Glutamatergic neuron (in vitro differentiated cells): ENCODE measurements around the gene ACOT4. TPM values are rescaled to one million over a fixed set of nuclear protein-coding genes. Genes with fewer than 3 reads are reported as not detected.
"Not testable (repeated sequence)": the region's sequence is repeated elsewhere in the genome, so short reads cannot be mapped to it uniquely, and the experiment has no call there.

Experiments used
- DNase-seq: peaks from one replicate; pipeline ENCODE4 v3.0.0; 2022
- H3K27ac Mint-ChIP-seq: one replicate; pipeline ENCODE4 v1.8.0; 2020; ENCODE audit warnings: mild to moderate bottlenecking, mixed read lengths, inconsistent platforms; ENCODE audit not compliant: unreplicated experiment
- H3K27me3 Mint-ChIP-seq: one replicate; pipeline ENCODE4 v1.8.0; 2020; ENCODE audit warnings: mild to moderate bottlenecking, moderate library complexity, mixed read lengths, inconsistent platforms; ENCODE audit not compliant: unreplicated experiment
- H3K36me3 Mint-ChIP-seq: one replicate; pipeline ENCODE4 v1.8.0; 2020; ENCODE audit warnings: mild to moderate bottlenecking, mixed read lengths, inconsistent platforms; ENCODE audit not compliant: unreplicated experiment
- H3K4me1 Mint-ChIP-seq: one replicate; pipeline ENCODE4 v1.8.0; 2020; ENCODE audit warnings: mild to moderate bottlenecking, low read depth, mixed read lengths, inconsistent platforms; ENCODE audit not compliant: unreplicated experiment
- H3K4me3 Mint-ChIP-seq: one replicate; pipeline ENCODE4 v1.8.0; 2020; ENCODE audit warnings: mild to moderate bottlenecking, mixed read lengths, inconsistent platforms; ENCODE audit not compliant: unreplicated experiment
- H3K9me3 Mint-ChIP-seq: one replicate; pipeline ENCODE4 v1.8.0; 2020; ENCODE audit warnings: mild to moderate bottlenecking, moderate library complexity, mixed read lengths, inconsistent platforms; ENCODE audit not compliant: unreplicated experiment
- CTCF ChIP-seq: fragments of 200-600 bp; sonication (generic); IDR thresholded peaks from one replicate; pipeline ENCODE4 v1.5.0; 2021; ENCODE audit not compliant: partially characterized antibody, unreplicated experiment
- total RNA-seq: library from RNA; stranded (reverse); fragmentation: NEBNext Ultra II Directional; extraction: Animal tissue kit (Norgen Biotek cat#: 25700); gene quantifications from one replicate; pipeline ENCODE4 v1.2.1, GENCODE V29; 2021; ENCODE audit not compliant: unreplicated experiment

Gene ACOT4
- total RNA-seq, 1 donor from 2014 or later, result not detected

GRCh38 chr14:73566431-73566830, 25.2 kb upstream of the ACOT4 start:
- not testable (repeated sequence) for DNase-seq, H3K4me1 Mint-ChIP-seq, H3K27ac Mint-ChIP-seq, H3K27me3 Mint-ChIP-seq, H3K4me3 Mint-ChIP-seq, H3K9me3 Mint-ChIP-seq
- peaks cover 10% of the 10 kb centered on the region for H3K36me3 Mint-ChIP-seq

GRCh38 chr14:73566935-73567334, 24.7 kb upstream of the ACOT4 start:
- H3K4me3 Mint-ChIP-seq, H3K27ac Mint-ChIP-seq, H3K9me3 Mint-ChIP-seq, DNase-seq, H3K4me1 Mint-ChIP-seq, H3K27me3 Mint-ChIP-seq: not testable (repeated sequence)
- peaks cover 10% of the 10 kb centered on the region for H3K36me3 Mint-ChIP-seq

- Mint-ChIP-seq H3K27me3 (no peaks in the 10 kb centered on the region), H3K4me3 (no peak overlapping the region)
Measured at GRCh38 chr14:73567358-73567757, 24.3 kb upstream of the ACOT4 start.

GRCh38 chr14:73567951-73568885, 23.5 kb upstream of the ACOT4 start:
- peaks cover 5% of the 10 kb centered on the region for H3K36me3 Mint-ChIP-seq
- H3K9me3 Mint-ChIP-seq, result peaks cover 5% of the 10 kb centered on the region
- no peak overlapping the region for H3K27ac Mint-ChIP-seq
- no peaks in the 10 kb centered on the region for H3K4me1 Mint-ChIP-seq
- TF ChIP-seq CTCF, result no peak
- no peak for DNase-seq
- no peaks in the 10 kb centered on the region for H3K27me3 Mint-ChIP-seq
- peak overlapping the region; percentile 89 for H3K4me3 Mint-ChIP-seq

More at GRCh38 chr14:73567358-73567757, 24.3 kb upstream of the ACOT4 start:
- DNase-seq, result no peak
- Mint-ChIP-seq H3K9me3 (peaks cover 7% of the 10 kb centered on the region), H3K27ac (no peak overlapping the region), H3K36me3 (peaks cover 10% of the 10 kb centered on the region), H3K4me1 (no peaks in the 10 kb centered on the region)
- no peak for TF ChIP-seq CTCF

- H3K36me3 Mint-ChIP-seq, H3K27me3 Mint-ChIP-seq, H3K4me1 Mint-ChIP-seq, DNase-seq, H3K9me3 Mint-ChIP-seq: not testable (repeated sequence)
- H3K4me3 Mint-ChIP-seq, result peak overlapping the region; percentile 89
- H3K27ac Mint-ChIP-seq, result peak overlapping the region; percentile 84
Measured at GRCh38 chr14:73568886-73569184, 22.8 kb upstream of the ACOT4 start.

GRCh38 chr14:73569185-73569958, 22.3 kb upstream of the ACOT4 start, which contains the start of gene ACOT2:
Gene ACOT2, plus strand, starts transcription at chr14:73569213. Its CDS starts 28 bp downstream, at chr14:73569241.
- H3K9me3 Mint-ChIP-seq, H3K4me1 Mint-ChIP-seq, H3K36me3 Mint-ChIP-seq: not testable (repeated sequence)

GRCh38 chr14:73570913-73571312, 20.8 kb upstream of the ACOT4 start:
- H3K4me3 Mint-ChIP-seq, H3K4me1 Mint-ChIP-seq, H3K27ac Mint-ChIP-seq: not testable (repeated sequence)

More at GRCh38 chr14:73569185-73569958, 22.3 kb upstream of the ACOT4 start, which contains the start of gene ACOT2:
- not testable (repeated sequence) for H3K27me3 Mint-ChIP-seq
- H3K27ac Mint-ChIP-seq, result peak within 1 kb of the TSS; percentile 84
- DNase-seq, result peak; percentile 62
- peak within 1 kb of the TSS; percentile 94 for H3K4me3 Mint-ChIP-seq

GRCh38 chr14:73573034-73573433, 18.6 kb upstream of the ACOT4 start:
- not testable (repeated sequence) for H3K9me3 Mint-ChIP-seq, H3K36me3 Mint-ChIP-seq, H3K4me3 Mint-ChIP-seq, DNase-seq, H3K27me3 Mint-ChIP-seq, H3K4me1 Mint-ChIP-seq, H3K27ac Mint-ChIP-seq

More at GRCh38 chr14:73570913-73571312, 20.8 kb upstream of the ACOT4 start:
- H3K27me3 Mint-ChIP-seq, H3K36me3 Mint-ChIP-seq, H3K9me3 Mint-ChIP-seq: not testable (repeated sequence)
- DNase-seq, result peak; percentile 73
- TF ChIP-seq CTCF, result peak; percentile 62

GRCh38 chr14:73573740-73574139, 17.9 kb upstream of the ACOT4 start:
- H3K27me3 Mint-ChIP-seq, H3K27ac Mint-ChIP-seq, H3K36me3 Mint-ChIP-seq, DNase-seq, H3K9me3 Mint-ChIP-seq, H3K4me1 Mint-ChIP-seq, H3K4me3 Mint-ChIP-seq: not testable (repeated sequence)
